GM18511 (cell line): ENCODE measurements around the gene FBH1.
"Not testable (repeated sequence)": the region's sequence is repeated elsewhere in the genome, so short reads cannot be mapped to it uniquely, and the experiment has no call there.

Experiments
- ATAC-seq: cut with Tn5 transposase; IDR thresholded peaks from one replicate; pipeline ENCODE4 v1.9.1; 2021; ENCODE audit warnings: mild to moderate bottlenecking, moderate library complexity; ENCODE audit not compliant: unreplicated experiment

FBH1 gene

GRCh38 chr10:5937016-5937415, 47.0 kb downstream of the FBH1 start:
- no peak for ATAC-seq

- no peak for ATAC-seq
These were observed 48.2 kb downstream of the FBH1 start for GRCh38 chr10:5938291-5938690.

GRCh38 chr10:5940807-5941218, 50.8 kb downstream of the FBH1 start:
- no peak for ATAC-seq

GRCh38 chr10:5941579-5941978, 51.5 kb downstream of the FBH1 start:
- ATAC-seq: no peak

DNA sequence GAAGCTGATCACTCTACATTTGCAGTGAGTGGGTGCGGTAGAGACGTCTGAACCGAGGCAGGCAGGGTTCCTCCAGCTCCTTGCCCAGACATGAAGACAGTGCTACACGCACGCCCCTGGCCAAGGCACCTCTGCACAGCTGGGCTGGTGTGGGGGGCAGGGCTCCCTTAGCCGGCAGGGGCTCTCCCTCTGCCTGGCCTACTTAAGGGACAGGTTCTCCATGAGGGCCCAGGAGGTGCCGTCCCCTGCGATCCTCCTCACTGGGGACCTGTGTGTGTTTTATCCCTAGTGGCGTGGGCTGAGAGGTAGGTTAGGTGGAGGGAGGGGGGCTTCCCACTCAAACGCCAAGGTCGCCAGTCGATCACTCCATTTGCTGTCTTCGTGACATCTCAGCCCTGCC, 52.0 kb downstream of the FBH1 start:
- no peak for ATAC-seq

DNA sequence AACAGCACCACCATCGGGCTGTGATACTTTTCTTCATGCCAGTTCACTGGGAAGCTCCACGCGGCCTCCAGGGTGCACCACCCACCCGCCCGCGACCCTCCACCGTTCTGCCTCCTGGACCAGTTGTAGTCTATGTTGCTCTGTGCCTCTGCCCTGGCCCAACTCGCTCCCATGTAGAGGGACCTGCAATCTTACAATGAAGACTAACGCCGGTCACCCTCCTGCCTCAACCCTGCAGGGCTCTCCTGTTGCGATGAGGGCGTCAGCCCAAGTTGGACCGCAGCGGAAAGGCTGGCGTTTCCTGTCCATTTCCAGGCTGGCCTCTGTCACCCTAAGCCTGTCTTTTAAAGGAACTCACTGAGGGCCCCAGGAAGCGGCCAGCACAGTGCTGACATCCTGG, 52.4 kb downstream of the FBH1 start:
- ATAC-seq: no peak

GRCh38 chr10:5943536-5943935, 53.5 kb downstream of the FBH1 start:
- no peak for ATAC-seq

- no peak for ATAC-seq
These were observed 54.5 kb downstream of the FBH1 start for GRCh38 chr10:5944389-5945189.

DNA sequence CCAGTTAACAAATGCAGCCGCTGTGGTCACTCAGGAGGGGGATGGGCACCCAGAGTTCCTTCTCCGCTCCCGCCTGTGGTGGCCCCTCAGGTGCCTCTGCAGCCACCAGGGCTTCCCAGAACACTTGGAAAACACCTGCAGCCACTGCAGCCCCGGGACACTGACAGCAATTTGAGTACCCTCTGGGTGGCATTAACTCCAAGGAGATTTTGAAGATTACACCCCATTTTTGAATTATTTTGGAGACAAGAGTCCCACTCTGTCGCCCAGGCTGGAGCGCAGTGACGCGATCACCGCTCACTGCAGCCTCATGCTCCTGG, 55.1 kb downstream of the FBH1 start:
- no peak for ATAC-seq

DNA sequence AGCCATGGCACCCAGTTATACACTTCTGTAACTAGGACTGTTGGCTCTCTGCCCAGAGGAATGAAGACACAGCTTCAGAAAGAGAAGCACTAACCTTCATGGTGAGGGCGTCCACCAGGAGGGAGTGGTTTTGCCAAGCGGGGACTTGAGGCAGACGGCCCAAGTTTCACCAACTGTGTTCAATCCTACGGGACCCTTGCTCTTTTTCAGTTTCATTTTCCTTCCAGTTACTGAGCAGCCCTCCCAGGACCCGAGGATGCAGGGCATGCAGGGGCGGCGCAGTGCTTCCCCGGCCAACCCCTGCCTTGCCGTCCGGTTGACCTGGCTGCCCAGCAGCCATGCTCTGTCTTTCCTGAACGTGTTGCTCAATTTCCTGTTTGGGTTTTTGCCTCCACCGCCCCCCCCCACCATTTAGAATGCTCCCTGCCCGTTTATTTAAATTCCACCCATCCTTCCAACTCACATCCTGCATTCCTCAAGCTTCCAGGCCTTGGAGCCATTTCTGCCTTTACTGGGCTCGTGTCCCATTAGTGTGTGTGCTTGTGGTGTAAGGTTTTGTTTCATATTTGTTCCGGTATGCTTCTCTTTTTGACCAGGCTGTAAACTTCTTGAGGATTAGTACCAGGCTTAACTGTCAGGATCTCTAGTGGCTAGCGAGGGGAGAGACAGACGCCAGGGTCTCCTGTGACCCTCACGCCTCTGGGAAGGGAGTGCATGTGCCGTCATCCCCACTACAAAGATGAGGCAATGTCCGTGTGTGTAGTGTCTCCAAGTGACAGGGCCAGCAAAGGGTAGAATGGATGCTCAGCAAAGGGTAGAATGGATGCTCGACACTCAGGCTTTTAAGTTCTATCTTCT, 55.7 kb downstream of the FBH1 start:
- ATAC-seq: no peak

GRCh38 chr10:5946419-5946775, 56.4 kb downstream of the FBH1 start:
- ATAC-seq: not testable (repeated sequence)

DNA sequence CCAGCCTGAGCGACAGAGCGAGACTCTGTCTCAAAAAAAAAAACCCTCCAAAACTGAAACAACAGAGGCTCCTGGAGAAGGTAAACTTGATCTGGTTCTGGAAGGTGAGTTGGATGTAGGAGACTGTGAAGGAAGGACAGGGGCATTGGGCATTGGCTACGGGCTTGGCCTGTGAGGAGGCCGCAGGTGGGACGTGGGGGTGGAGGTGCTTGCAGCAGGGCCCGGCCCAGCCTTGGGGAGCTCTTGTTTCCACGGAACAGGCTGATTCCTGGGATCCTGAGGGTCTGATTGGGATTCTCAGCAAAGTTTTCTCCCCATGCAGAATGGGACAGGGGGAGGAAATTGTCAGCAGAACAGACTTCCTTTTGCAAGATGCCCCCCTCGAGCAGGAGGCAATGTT, 56.7 kb downstream of the FBH1 start:
- ATAC-seq: no peak

- no peak for ATAC-seq
These were observed 57.6 kb downstream of the FBH1 start for GRCh38 chr10:5947471-5948207.

- no peak for ATAC-seq
These were observed 58.2 kb downstream of the FBH1 start for GRCh38 chr10:5948208-5948585.

GRCh38 chr10:5949009-5949759, 59.1 kb downstream of the FBH1 start:
- ATAC-seq: no peak

GRCh38 chr10:5951167-5951711, 61.2 kb downstream of the FBH1 start:
- no peak for ATAC-seq

DNA sequence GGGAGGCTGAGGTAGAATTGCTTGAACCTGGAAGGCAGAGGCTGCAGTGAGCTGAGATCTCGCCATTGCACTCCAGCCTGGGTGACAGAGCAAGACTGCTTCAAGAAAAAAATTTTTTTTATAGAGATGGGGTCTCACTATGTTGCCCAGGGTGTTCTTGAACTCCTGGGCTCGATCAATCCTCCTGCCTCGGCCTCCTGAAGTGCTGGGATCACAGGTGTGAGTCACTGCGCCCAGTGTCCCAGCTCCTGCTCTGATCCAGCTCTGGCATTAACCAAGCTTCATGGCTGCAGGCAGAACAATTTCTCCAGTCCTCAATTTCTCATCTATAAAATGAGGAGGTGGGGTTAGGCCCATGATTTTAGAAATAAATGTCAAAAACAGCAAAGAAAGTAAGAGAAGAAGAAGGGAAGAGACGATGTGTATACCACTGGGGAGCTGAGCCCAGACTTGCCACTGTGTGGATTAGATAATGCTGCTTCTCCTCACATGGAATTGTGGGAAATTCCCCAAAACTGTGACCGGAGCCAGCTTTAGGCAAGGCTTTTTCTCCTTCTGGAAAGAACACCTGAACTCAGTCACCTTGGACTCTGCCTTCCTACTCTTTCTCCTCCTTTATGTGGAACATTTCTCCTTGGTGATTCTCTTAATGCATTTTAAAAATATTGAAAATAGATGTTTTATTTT, 61.8 kb downstream of the FBH1 start:
- no peak for ATAC-seq

- no peak for ATAC-seq
These were observed 62.8 kb downstream of the FBH1 start for GRCh38 chr10:5952731-5953385.

DNA sequence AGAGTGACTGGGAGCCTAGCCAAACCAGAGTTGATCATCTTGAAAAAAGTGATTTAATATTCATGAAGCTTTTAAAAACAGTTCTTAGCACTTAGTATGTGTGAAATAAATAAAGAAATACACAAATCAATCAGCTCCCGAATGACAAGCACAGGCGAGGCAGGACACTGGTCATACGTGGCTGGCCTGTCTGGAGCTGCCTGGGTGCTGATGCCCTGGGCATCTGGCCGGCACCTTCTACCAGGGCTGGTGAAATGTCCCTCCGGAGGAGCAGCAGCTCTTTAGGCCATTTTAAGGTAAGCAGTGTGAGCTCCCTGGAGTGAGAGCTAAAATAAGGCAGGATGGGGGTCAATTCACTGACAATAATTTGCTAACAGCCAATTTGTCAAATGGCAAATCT, 63.6 kb downstream of the FBH1 start:
- ATAC-seq: no peak
